NCI-H2107 treated with DMSO at 0.1 percent for 48 hours (cell line): ENCODE data around the gene PNLIP.

Experiments used
- DNase-seq: peaks from one replicate; lab custom pipeline; 2025; ENCODE audit not compliant: unreplicated experiment; lab: John Stamatoyannopoulos, UW

The PNLIP gene

GRCh38 chr10:116613471-116613870 is 67.7 kb downstream of the PNLIP start:
- no peak for DNase-seq

DNA sequence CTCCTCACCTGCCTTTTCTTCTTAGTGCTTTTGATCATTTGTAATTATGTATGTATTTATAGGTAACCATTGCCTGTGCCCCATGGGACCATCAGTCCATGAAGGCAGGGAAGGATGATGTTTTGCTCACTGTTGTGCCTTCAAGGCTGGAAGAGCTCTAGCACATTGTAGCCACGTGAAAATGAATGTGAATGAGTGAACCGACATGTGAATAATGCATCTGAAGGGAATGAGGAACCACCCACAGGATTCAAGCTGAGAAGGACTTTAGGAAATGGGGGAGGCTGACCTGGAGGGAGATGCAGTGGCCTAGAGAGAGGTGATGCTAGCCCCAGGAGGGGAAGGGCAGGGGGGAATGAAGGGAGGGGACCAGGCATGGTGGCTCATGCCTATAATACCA is 69.1 kb downstream of the PNLIP start:
- no peak for DNase-seq

DNA sequence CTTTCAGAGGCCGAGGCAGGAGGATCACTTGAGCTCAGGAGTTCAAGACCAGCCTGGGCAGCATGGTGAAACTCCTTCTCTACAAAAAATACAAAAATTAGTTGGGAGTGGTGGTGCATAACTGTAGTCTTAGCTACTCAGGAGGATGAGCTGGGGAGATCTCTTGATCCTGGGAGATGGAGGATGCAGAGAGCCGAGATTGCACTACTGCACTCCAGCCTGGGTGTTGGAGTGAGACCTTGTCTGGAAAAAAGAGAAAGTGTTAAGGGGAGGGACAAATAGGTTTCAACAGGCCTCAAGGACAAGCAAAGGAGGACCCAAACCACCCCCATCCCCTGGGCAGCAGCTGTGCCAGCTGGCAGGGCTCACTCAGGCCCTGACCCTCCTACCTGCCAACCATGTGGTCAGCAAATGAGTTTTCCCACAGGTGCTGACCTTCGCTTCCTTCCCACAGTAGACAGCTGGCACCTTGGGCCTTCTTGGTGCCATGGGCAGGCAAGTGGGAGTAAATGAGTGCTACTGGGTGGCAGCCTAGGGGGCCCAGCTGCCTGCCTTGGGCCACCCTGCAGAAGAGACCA is 69.6 kb downstream of the PNLIP start:
- DNase-seq = no peak
